K562 (cell line): ENCODE data around the gene GRM5. TPM values are rescaled to one million over a fixed set of nuclear protein-coding genes. Genes with fewer than 3 reads are reported as not detected.
"Not testable (repeated sequence)": the region's sequence is repeated elsewhere in the genome, so short reads cannot be mapped to it uniquely, and the experiment has no call there.

Source experiments
- ATAC-seq: fragments of 200-7000 bp; cut with Tn5 transposase; 3 replicates; pipeline ENCODE4 v1.9.1; 2020; ENCODE audit warnings: moderate library complexity
- BruUV-seq: library from RNA; stranded (reverse); fragments of 400-500 nt; replicated peaks from 2 replicates; lab custom pipeline; 2021; lab: Mats Ljungman, UMichigan
- CTCF ChIA-PET: fragments of 300-600 bp; formaldehyde crosslinking; extraction: SDS; loops from one replicate; lab custom pipeline; 2021; ENCODE audit warnings: low intra/inter-chr PET ratio; lab: Yijun Ruan, JAX
- POLR2A ChIA-PET: fragments of 300-600, 350-650 bp; sonication (Branson Sonifier 250); formaldehyde crosslinking; extraction: SDS; loops from one replicate; lab custom pipeline; 2021; ENCODE audit warnings: antibody characterized with exemption, inconsistent platforms; lab: Yijun Ruan, JAX
- DNase-seq, 4 experiments: peaks; one replicate each; pipeline versions ENCODE4 v3.0.0 to v3.0.0-alpha.2; 2011 to 2018; ENCODE audit warnings: low spot score in 3 of 4, mixed read lengths in 3 of 4; ENCODE audit errors: extremely low read depth in 1 of 4
- FAIRE-seq: peaks from 2 replicates; lab custom pipeline; 2011; peaks lifted over from hg19 to GRCh38; lab: Jason Lieb, UNC
- H2AFZ ChIP-seq: 2 replicates; pipeline ENCODE4 v1.6.0; 2011; ENCODE audit warnings: low read depth, low read length, control low read depth, inconsistent platforms
- H3K27ac ChIP-seq: fragments of 200-600 bp; 3 replicates; pipeline ENCODE4 v1.8.0; 2011; ENCODE audit warnings: low read depth, mild to moderate bottlenecking, control low read depth, inconsistent platforms, low read length, moderate library complexity, mixed read lengths; ENCODE audit errors: extremely low read depth
- H3K27me3 ChIP-seq, 2 experiments: fragments of 300-600 bp in 1 of 2; 2 replicates in 1 of 2; 3 replicates in 1 of 2; pipeline versions ENCODE4 v1.6.0 to v1.8.0; 2011; ENCODE audit warnings: inconsistent platforms in 2 of 2, low read length in 2 of 2, mild to moderate bottlenecking in 1 of 2, mixed read lengths in 1 of 2, moderate library complexity in 1 of 2; ENCODE audit not compliant: control insufficient read depth in 2 of 2, insufficient read depth in 2 of 2
- H3K36me3 ChIP-seq: fragments of 300-600 bp; 3 replicates; pipeline ENCODE4 v1.8.0; 2011; ENCODE audit warnings: mild to moderate bottlenecking, low read length, inconsistent platforms; ENCODE audit not compliant: control insufficient read depth, insufficient read depth
- H3K4me1 ChIP-seq, 2 experiments: fragments of 200-600 bp in 1 of 2; replicated peaks in 1 of 2; 2 replicates in 1 of 2; 3 replicates in 1 of 2; pipeline versions ENCODE4 v1.5.1 to v1.8.0; 2011; ENCODE audit warnings: inconsistent platforms in 2 of 2, low read length in 2 of 2, mild to moderate bottlenecking in 1 of 2, mixed read lengths in 1 of 2, moderate library complexity in 1 of 2; ENCODE audit not compliant: control insufficient read depth in 2 of 2, insufficient read depth in 2 of 2
- H3K4me2 ChIP-seq: 2 replicates; pipeline ENCODE4 v1.6.1; 2011; ENCODE audit warnings: low read length, control low read depth, inconsistent platforms, mixed read lengths; ENCODE audit not compliant: insufficient read depth
- H3K4me3 ChIP-seq: fragments of 200-600 bp; sonication (generic), shearing (Covaris generic); 2 replicates; pipeline ENCODE4 v1.5.1; 2016; ENCODE audit warnings: control low read depth, inconsistent platforms
- H3K79me2 ChIP-seq: fragments of 200-600 bp; 3 replicates; pipeline ENCODE4 v1.8.0; 2011; ENCODE audit warnings: low read length, inconsistent platforms; ENCODE audit not compliant: control insufficient read depth, insufficient read depth
- H3K9ac ChIP-seq, 2 experiments: 2 replicates each; pipeline versions ENCODE4 v1.6.0 to v1.6.1; 2011; ENCODE audit warnings: low read depth in 2 of 2, low read length in 2 of 2, control low read depth in 1 of 2, inconsistent platforms in 1 of 2, mild to moderate bottlenecking in 1 of 2, mixed read lengths in 1 of 2; ENCODE audit not compliant: insufficient read depth in 1 of 2
- H3K9me1 ChIP-seq: one replicate; pipeline ENCODE4 v1.6.0; 2011; ENCODE audit warnings: inconsistent platforms, mild to moderate bottlenecking, low read length, moderate library complexity; ENCODE audit not compliant: control insufficient read depth, insufficient read depth
- H3K9me3 ChIP-seq: replicated peaks from 2 replicates; pipeline ENCODE4 v1.5.1; 2011; ENCODE audit warnings: low read depth, low read length, inconsistent platforms; ENCODE audit not compliant: control insufficient read depth, insufficient read depth
- H4K20me1 ChIP-seq: replicated peaks from 2 replicates; pipeline ENCODE4 v1.6.1; 2011; ENCODE audit warnings: low read length, inconsistent platforms, mixed read lengths; ENCODE audit not compliant: control insufficient read depth, insufficient read depth
- FUS ChIP-seq: fragments of 200-400 bp; formaldehyde crosslinking; optimal IDR thresholded peaks from 2 replicates; pipeline ENCODE3; 2017; ENCODE audit warnings: low read depth, low read length
- HMG20B ChIP-seq: fragments of 250-450 bp; sonication (Bioruptor Pico); IDR thresholded peaks from 2 replicates; pipeline ENCODE4 v1.5.0; 2021; ENCODE audit warnings: mild to moderate bottlenecking
- ID3 ChIP-seq, 2 experiments: fragments of 250-450 bp in 1 of 2; fragments of 450-650 bp in 1 of 2; sonication (Bioruptor Pico) in 1 of 2; IDR thresholded peaks; 2 replicates each; pipeline versions ENCODE4 v1.6.1 to v1.8.0; 2016 to 2021; ENCODE audit warnings: mild to moderate bottlenecking in 2 of 2, moderate library complexity in 2 of 2, missing compliant biosample characterization in 1 of 2, missing genetic modification characterization in 1 of 2
- MTF1 ChIP-seq: fragments of 250-450 bp; sonication (Bioruptor Pico); IDR thresholded peaks from 2 replicates; pipeline ENCODE4 v1.9.0; 2021; ENCODE audit warnings: moderate library complexity, mild to moderate bottlenecking, inconsistent platforms, borderline replicate concordance
- POLR2B ChIP-seq: fragments of 450-650 bp; IDR thresholded peaks from 2 replicates; pipeline ENCODE4 v1.6.1; 2018; ENCODE audit warnings: low read depth; ENCODE audit not compliant: partially characterized antibody
- PTRF ChIP-seq: fragments of 450-650 bp; IDR thresholded peaks from 2 replicates; pipeline ENCODE4 v1.6.1; 2016; ENCODE audit warnings: mild to moderate bottlenecking, missing genetic modification characterization, missing compliant biosample characterization
- SRF ChIP-seq, 2 experiments: fragments of 250-450, 450-650 bp in 1 of 2; sonication (Bioruptor Pico) in 1 of 2; sonication (generic) in 1 of 2; formaldehyde crosslinking; IDR thresholded peaks; 2 replicates each; pipeline versions ENCODE4 v1.5.0 to v1.5.1; 2020 to 2022; ENCODE audit warnings: mild to moderate bottlenecking in 1 of 2, missing genetic modification reagents in 1 of 2
- WGBS: fragments of 100-300 bp; shearing (Covaris generic); methylation state at CpG from one replicate; pipeline ENCODE4 v1.1.6; 2016; ENCODE audit warnings: low coverage, mixed read lengths; ENCODE audit not compliant: insufficient coverage; ENCODE audit errors: missing lambda C conversion rate; 5-methylcytosine and 5-hydroxymethylcytosine counted together
- in situ Hi-C: fragments of 300-500 bp; cut with MboI; formaldehyde crosslinking; loops from 4 replicates; pipeline ENCODE4 v1.15.0; 2018; ENCODE audit warnings: inconsistent platforms, mixed read lengths
- intact Hi-C: fragments of 100-400 bp; cut with micrococcal nuclease; formaldehyde crosslinking; loops from 2 replicates; pipeline ENCODE4 v1.14.2; 2022
- polyA plus RNA-seq, 8 experiments: library from polyadenylated mRNA; depleted of rRNA in 4 of 8; stranded (reverse) in 5 of 8; unstranded in 3 of 8; fragments of >200 nt; fragmentation: Nextera tagmentation in 2 of 8; fragmentation: Illumina TruSeq in 1 of 8; extraction: Ambion mirVana in 2 of 8; extraction: Trizol in 1 of 8; gene quantifications; 2 replicates each; pipeline versions ENCODE4 v1.2.1 to v1.2.3, GENCODE V29; 2011 to 2014; ENCODE audit warnings: inconsistent platforms in 1 of 8, missing spikeins in 1 of 8
- total RNA-seq, 7 experiments: library from RNA; depleted of rRNA in 6 of 7; stranded (reverse); fragments of >200 nt in 6 of 7; fragmentation: Illumina TruSeq in 2 of 7; extraction: Trizol in 2 of 7; gene quantifications; 2 replicates each; pipeline versions ENCODE4 v1.2.1 to v1.2.3, GENCODE V29; 2011 to 2021; ENCODE audit warnings: low replicate concordance in 1 of 7

The GRM5 gene
- total and polyA plus RNA-seq, 9 of the 15 experiments (the other 6 are each of a cell fraction or from before 2014, with no cell fraction given): not detected

- TF ChIP-seq SRF (CRISPR knock-in tag; IDR thresholded peaks at IDR 0.05): no peak
- TF ChIP-seq HMG20B: no peak
- TF ChIP-seq MTF1 (CRISPR knock-in tag): no peak
- no peak for TF ChIP-seq POLR2B
These were observed 596.1 kb downstream of the GRM5 start (continued) for GRCh38 chr11:88469561-88470225.

GRCh38 chr11:88464528-88464927, 601.3 kb downstream of the GRM5 start:
- no peak overlapping the region for H3K4me2 ChIP-seq
- H2AFZ ChIP-seq: no peak overlapping the region
- H3K27me3 ChIP-seq: no peaks in the 10 kb centered on the region
- H3K9me1 ChIP-seq: no peaks in the 10 kb centered on the region
- H3K4me1 ChIP-seq: no peaks in the 10 kb centered on the region; a peak in 1 of 5 replicates
- BruUV-seq: no TSS peak
- CTCF ChIA-PET: no interaction called here
- no peak overlapping the region for H3K4me3 ChIP-seq
- in situ Hi-C loops: no loop called here
- no peak overlapping the region for H3K27ac ChIP-seq
- no peaks in the 10 kb centered on the region for H3K36me3 ChIP-seq
- no peaks in the 10 kb centered on the region for H3K79me2 ChIP-seq
- FAIRE-seq: no peak
- POLR2A ChIA-PET: no interaction called here
- intact Hi-C loops: no loop called here
- H4K20me1 ChIP-seq: no peaks in the 10 kb centered on the region
- H3K9me3 ChIP-seq: no peaks in the 10 kb centered on the region
- TF ChIP-seq PTRF (tag): no peak
- no peak for TF ChIP-seq FUS
- no peak for TF ChIP-seq ID3 (CRISPR knock-in tag; IDR thresholded peaks at IDR 0.05)
- no peak for TF ChIP-seq ID3 (tag; IDR thresholded peaks at IDR 0.05)
- TF ChIP-seq, all 486 proteins: peak for 0
- no peak for DNase-seq
- ATAC-seq: no peak
- no peak overlapping the region for H3K9ac ChIP-seq
- whole genome bisulfite sequencing: 34% methylated on average over 4 of the region's 4 CpGs

- H3K27me3 ChIP-seq, H3K4me1 ChIP-seq, FAIRE-seq, DNase-seq, BruUV-seq, H3K4me2 ChIP-seq, CTCF ChIA-PET, intact Hi-C loops, H3K79me2 ChIP-seq, H3K4me3 ChIP-seq, H3K9ac ChIP-seq, POLR2A ChIA-PET, H4K20me1 ChIP-seq, ATAC-seq, H3K9me1 ChIP-seq, in situ Hi-C loops, H3K9me3 ChIP-seq, H3K36me3 ChIP-seq, H3K27ac ChIP-seq: not testable (repeated sequence)
- peak overlapping the region; percentile 70; the same call in 1 of the 2 replicates for H2AFZ ChIP-seq
- WGBS: 29% methylated on average over 5 of the region's 6 CpGs
These were observed 602.5 kb downstream of the GRM5 start for GRCh38 chr11:88463301-88463700.
